T47D (cell line): ENCODE data around the gene KCNAB1.

Experiments used
- DNase-seq, 2 experiments: peaks; one replicate each; pipeline versions ENCODE4 v3.0.0 to v3.0.0-alpha.2; 2011 to 2012; ENCODE audit warnings: low read depth in 1 of 2, low spot score in 1 of 2
- JUND ChIP-seq: IDR thresholded peaks from 2 replicates; pipeline ENCODE4 v1.6.1; 2012; ENCODE audit warnings: low read depth
- in situ Hi-C: cut with HindIII; loops from 2 replicates; pipeline ENCODE4 v1.10.0; 2016; ENCODE audit warnings: low sequenced_read_pairs, low pct_unique_long_range_greater_than_20kb

Gene KCNAB1

DNA sequence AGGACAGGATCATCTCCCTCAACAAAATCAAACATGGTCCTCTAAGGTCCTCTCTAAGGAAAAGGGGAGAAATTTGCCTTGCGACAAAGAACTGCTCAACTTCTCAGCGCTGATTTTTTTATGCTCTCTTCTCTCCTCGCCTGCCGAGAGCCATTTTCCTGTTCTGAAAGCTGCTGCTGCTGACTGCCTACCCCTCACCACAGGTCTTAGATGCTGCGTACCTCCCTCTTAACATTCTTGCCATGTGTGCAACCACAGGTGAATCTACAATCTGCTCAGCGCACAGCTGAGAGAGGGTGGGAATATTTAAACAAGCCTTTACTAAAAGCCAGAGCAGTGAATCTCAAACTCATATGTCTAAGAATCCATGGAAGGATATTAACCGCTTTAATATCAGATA lies 223.8 kb downstream of the KCNAB1 start:
- no peak for TF ChIP-seq JUND
- no peak for DNase-seq
- in situ Hi-C loops, result no loop called here

DNA sequence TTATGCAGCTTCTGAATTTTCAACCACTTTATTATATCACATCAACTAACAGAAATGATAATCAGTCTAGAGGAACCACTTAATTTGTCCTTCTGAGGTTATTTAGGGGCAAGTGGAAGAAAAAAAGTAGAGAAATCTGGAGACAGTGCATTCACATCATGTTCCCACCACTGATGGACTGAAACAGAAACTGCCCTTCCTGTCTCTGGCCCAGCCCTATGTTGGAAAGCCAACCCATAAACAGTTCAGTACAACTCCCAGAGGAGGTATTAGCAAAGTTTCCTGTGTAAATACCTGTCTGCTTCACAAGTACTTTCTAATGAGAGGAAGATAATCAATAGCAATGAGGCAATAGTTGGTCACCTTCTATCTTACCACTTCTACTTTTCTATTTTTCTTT lies 228.7 kb downstream of the KCNAB1 start:
- DNase-seq, result no peak
- in situ Hi-C loops, result no loop called here
- TF ChIP-seq JUND, result no peak

DNA sequence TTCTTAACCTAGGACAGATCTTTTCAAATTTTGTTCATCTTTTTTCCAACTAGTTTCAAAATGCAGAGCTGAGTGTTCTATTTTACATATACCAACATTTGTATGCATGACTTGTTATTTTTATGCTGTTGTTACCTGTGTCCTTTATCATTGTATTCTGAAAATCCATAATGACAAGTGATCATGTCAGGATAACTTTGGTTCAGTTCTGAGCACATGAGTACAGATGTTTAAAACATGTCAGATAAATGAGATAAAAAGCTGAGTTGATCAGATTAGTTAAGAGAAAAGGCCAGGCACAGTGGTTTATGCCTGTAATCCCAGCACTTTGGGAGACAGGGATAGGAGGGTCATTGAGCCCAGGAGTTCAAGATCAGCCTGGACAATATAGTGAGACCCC lies 229.6 kb downstream of the KCNAB1 start:
- no peak for TF ChIP-seq JUND
- DNase-seq, result no peak
- in situ Hi-C loops, result no loop called here

DNA sequence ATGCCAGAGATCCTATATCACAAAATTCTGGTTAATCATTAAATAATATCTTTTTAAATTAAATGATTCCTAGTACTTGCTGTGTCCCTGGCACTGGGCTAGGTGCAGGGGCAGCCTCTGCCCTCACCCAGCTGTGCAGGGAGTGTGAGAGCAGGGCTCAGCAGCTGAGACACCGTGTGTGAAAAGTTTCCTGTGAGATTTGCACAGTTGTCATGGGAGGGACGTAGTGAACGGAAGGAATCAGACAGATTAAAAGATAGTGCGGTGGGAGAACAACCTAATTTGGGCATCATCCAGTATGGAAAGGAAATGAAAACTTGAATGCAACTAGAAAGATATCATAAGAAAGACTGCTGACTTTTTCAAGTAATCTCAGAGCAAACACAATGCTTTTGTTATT lies 230.4 kb downstream of the KCNAB1 start:
- no peak for DNase-seq
- in situ Hi-C loops, result no loop called here
- TF ChIP-seq JUND, result no peak

DNA sequence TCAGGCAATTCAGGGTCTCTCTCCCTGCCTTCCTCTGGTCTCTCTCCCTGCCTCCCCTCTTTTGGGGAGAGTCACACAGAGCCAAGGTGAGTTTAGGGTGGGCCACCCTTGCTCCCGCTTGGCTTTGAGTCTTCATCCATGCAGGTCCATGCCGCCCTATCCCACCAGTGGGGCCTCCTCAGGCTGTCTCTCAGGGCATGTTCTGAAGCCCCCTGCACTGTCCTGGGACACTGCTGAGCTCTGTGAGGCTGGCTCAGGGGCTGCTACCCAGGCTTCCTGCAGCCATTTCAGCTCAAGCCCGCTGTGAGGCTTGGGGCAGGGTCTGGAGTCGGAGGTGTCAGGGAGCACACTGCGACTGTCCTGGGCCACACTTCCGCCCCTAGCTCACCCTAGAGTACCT lies 231.4 kb downstream of the KCNAB1 start:
- TF ChIP-seq JUND, result no peak
- DNase-seq, result no peak
- in situ Hi-C loops, result no loop called here

DNA sequence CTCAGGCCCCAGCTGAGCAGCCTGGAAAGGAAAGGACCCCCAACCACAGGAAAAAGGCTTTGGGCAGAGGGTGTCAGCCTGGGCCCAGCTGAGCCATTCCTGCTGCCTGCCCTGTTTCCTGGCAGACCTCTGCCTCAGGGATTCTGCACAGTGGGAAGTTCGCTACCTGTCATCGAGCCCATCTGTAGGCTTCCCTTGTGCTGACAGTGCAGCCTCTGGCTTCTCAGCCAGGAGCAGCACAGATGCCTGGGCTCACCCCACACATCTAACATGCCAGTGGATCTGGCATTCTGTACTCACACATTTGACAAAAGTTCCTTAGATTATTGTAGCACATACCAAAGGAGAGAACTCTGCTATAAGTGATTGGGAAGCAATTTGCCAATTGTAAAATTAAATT lies 232.3 kb downstream of the KCNAB1 start:
- no peak for DNase-seq
- in situ Hi-C loops, result no loop called here
- TF ChIP-seq JUND, result no peak

DNA sequence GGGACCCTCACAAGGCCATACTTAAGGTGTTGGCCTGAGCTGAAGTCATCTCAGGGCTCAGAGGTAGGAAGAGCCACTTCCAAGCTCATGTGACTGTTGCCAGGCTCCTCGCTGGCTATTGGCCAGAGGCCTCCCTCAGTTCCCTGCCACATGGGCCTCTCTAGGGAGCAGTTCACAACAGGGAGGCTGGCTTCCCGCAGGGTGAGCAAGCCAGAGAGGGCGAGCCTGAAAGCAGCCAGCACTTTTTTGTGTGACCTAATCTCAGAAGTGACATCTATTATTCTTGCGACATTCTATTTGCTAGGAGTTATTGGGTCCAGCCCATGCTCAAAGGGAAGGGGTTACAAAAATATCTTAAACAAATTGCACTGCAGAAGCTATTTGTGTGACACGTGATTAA lies 233.2 kb downstream of the KCNAB1 start:
- in situ Hi-C loops, result no loop called here
- no peak for DNase-seq
- no peak for TF ChIP-seq JUND

DNA sequence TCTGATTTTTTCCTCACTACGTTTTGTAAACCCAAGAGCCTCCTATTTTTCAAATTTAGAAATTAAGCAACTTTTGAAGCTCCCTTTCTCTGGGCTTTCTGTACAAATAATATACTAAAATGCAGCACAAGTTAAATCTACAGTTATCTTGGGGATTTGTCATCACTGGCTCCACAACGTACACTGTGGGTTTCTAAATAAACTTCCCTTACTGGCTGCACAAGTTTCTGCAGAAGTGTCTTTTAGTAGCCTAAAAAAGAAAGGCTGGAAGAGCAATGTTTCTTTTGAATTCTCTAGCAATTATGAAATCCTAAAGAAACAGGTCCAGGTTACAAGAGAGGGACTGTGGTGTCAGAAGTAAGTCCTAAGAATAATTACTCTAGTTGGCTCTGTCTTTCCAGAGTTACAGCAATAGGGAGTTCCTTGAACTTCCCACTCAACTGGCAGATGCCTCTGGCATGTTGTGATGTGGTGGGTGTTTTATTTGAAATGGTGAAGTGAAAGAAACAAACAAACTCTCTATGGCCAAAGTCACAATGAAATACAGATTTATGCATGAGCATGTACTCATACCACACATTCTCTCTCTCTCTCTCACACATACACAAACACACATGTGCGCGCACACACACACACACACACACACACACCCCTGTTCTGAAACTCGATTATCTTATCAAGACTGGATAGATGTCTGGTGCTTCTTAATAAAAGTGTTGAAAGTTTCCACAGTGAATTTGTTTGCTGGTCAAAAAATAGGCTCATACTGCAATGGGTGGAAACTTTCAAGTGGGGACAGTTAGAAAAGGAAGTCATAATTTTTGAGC lies 236.4 kb downstream of the KCNAB1 start:
- no peak for TF ChIP-seq JUND
- no peak for DNase-seq
- in situ Hi-C loops, result no loop called here

DNA sequence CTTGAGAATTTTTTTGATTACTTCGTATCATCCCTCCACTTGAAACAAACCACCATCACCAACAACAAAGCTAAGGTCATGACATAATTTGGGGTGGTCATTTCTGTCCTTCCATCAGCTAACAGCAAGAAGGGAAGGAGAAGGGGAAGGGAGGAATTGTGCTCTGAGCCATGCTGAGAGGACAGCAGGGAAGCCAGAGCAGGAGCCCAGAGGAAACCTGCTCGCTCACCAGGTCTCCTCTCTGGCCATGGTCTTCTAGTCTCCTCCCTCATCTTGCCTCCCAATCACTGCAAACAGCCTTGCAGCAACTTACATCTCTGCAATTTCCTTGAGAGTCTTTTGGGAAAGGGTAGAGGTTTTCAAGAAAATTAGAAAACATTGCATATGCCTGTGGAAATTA lies 237.9 kb downstream of the KCNAB1 start:
- in situ Hi-C loops, result no loop called here

DNA sequence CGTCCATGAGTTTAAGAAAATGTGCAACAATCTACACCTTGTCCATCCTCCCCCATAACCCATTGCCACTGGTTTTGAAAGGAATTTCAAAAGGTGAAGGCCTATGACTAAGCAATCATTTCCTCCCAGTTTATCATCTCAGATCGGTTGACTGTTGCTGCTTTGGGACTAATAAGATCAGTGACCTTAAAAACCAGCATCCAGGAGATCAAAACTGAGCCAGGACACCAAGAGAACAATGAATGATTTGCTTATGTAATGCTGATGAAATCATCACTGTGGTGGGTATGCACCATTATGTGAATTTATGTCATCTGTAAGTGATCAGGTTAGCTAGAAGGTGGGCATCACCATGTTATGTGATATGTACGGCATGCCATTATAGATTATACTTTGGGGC lies 239.0 kb downstream of the KCNAB1 start:
- no peak for DNase-seq
- in situ Hi-C loops, result no loop called here
- TF ChIP-seq JUND, result no peak

More for the DNA sequence above, 237.9 kb downstream of the KCNAB1 start:
- no peak for DNase-seq
- no peak for TF ChIP-seq JUND

DNA sequence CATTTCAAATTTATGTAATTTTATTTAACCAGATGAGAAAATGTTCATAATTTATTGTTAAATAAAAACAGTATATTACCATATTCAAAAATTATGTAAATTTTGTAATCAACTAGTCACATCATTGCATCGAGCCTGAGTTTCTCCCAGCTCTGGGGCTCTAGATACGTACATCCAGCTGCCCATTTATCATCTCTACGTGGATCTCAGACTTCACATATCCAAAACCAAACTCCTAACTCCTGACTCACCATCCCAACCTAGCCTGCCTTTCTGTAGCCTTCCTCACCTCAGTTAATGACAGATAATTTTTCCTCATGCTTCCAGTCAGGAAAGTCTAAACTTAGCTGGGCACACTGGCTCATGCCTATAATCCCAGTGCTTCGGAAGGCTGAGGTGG lies 239.7 kb downstream of the KCNAB1 start:
- no peak for TF ChIP-seq JUND
- no peak for DNase-seq
- in situ Hi-C loops, result no loop called here

DNA sequence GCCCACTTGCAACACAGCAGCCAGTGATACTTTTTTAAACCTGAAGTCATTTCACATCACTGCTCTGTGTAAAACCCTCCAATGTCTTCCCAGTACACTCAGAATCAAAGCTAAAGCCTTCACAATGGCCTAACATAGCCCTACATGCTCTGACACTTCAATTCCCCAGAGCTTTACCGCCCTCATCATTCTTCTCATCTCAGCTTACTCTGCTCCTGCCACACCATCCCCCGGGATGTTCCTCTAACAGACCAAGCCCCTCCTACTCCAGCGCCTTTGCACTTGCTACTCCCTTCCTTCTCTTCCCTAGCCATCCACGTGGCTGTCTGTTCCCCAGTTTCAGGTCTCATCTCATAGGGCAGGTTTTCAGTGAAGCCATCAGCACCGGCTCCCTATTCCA lies 240.6 kb downstream of the KCNAB1 start:
- no peak for TF ChIP-seq JUND
- no peak for DNase-seq
- in situ Hi-C loops, result no loop called here

DNA sequence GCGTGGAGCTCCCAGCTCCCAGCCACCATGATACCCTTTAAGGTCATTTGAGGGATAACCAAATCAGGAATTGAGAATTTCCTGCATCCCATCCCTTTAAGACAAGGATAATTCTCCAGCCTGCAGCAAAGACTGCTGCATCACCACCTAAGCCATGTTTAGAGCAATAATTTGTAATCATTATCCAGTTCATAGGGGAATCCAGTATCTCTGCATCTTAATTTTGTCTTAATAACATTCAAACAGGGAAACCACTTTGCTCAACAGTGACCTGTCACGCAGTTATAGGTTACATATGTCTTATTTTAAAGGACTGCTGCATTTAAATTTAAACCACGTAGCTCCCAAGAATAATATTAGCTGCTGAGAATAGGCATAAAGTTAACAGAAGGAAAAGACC lies 246.2 kb downstream of the KCNAB1 start:
- in situ Hi-C loops, result no loop called here
- TF ChIP-seq JUND, result no peak
- DNase-seq, result no peak

DNA sequence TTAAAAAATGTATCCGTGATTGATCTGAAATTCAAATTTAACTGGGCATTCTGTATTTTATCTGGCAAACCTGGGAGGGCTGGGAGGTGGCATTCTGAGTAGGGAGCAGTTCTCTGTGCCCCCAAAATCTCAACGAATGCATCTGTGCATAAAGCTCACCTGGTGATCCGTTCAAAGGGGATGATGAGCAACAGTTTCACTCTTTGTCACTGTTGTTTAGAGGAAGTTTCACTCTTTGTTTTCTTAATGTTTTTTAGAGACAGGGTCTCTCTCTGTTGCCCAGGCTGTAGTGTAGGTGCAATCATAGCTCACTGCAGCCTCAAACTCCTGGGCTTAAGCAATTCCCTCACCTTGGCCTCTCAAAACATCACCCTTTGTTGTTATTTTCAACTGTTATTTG lies 247.8 kb downstream of the KCNAB1 start:
- in situ Hi-C loops, result no loop called here
- DNase-seq, result no peak
- no peak for TF ChIP-seq JUND
